Measurements from ENCODE around the gene GGTLC3.
"Not testable (repeated sequence)": the region's sequence is repeated elsewhere in the genome, so short reads cannot be mapped to it uniquely, and the experiment has no call there.

- not testable (repeated sequence) for TF ChIP-seq CTCF (optimal IDR thresholded peaks at IDR 0.05 in 1 of 3, IDR thresholded peaks at IDR 0.05 in 1 of 3, conservative IDR thresholded peaks at IDR 0.05 in 1 of 3; ENCODE audit: extremely low read depth in 1 of 3, insufficient read depth in 2 of 3, low read length in 3 of 3); EZH2 (IDR thresholded peaks at IDR 0.05; ENCODE audit: low read length)
Observed at GRCh38 chr22:18513454-18513853, 4.5 kb downstream of the GGTLC3 start.

Data from keratinocyte (primary cell).